ENCODE data around the gene MRTFA.

Gene MRTFA

DNA sequence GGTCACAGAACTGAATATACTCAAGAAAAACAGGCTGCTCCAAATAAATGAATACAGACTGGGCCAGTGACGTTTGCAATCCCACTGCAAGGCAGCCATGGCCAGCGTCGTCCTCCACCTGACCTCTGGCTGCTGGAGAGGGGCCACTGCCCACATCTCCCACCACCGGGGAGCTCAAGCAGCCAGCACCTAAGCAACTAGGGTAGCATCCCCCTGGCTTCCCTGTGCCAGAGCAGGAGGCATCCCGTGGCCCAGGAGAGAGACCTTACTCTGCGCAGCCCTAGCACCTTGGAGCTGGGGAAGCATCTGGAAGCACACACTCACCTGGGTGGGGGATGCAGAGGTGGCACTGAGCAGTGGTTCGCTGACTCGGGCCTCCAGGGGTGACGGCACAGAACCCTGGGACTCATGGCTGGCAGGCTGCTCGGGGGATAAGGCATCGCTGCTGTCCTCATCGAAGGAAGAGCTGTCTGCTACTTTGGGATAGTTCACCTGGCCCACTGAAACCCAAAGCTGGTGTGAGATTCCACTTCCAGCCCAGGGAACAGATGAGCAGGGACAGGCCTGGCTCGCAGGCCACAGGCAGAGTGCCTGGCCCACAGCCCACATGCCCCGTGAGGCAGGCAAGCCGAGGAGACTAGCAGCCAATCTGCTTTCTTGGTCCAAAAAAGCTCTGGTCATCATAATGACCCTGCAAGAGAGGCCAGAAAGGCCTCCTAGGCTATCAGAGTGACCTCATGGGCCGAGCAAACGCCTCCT lies 212.5 kb downstream of the MRTFA start:
- H3K27ac ChIP-seq (ENCODE audit: low read length) = no peak overlapping the region
- H3K36me3 ChIP-seq (ENCODE audit: control insufficient read depth, low read depth, low read length) = peaks cover 20% of the 10 kb centered on the region
- H3K4me1 ChIP-seq (ENCODE audit: control insufficient read depth, low read depth, low read length) = no peaks in the 10 kb centered on the region
- H3K9me3 ChIP-seq (ENCODE audit: control insufficient read depth, low read depth, low read length) = no peaks in the 10 kb centered on the region
- H3K27me3 ChIP-seq (ENCODE audit: control insufficient read depth, insufficient read depth, low read length) = no peaks in the 10 kb centered on the region
- H3K9ac ChIP-seq (ENCODE audit: low read length) = no peak overlapping the region
- no peak overlapping the region for H3K4me3 ChIP-seq (ENCODE audit: low read length)

DNA sequence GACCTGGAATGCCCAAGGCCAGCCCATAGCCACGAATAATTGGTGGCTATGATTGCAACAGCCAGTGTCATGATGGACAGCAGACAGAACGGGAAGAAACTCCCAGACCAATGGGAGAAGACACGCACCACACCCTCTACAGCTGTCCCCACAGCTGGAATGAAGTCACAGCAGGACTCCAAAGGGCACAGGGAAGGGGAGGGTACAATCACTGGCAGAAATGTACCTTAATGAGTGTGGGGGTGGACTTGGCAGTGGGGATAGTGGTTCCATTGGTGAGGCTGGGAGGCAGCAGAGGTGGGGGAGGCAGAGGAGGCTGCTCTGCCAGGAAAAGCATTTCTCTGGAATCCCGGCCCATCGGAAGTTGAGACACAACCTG lies 213.2 kb downstream of the MRTFA start:
- Histone ChIP-seq H3K4me3 (ENCODE audit: low read length) (no peak overlapping the region), H3K4me1 (ENCODE audit: control insufficient read depth, low read depth, low read length) (no peaks in the 10 kb centered on the region), H3K9ac (ENCODE audit: low read length) (no peak overlapping the region), H3K27me3 (ENCODE audit: control insufficient read depth, insufficient read depth, low read length) (no peaks in the 10 kb centered on the region), H3K9me3 (ENCODE audit: control insufficient read depth, low read depth, low read length) (no peaks in the 10 kb centered on the region), H3K27ac (ENCODE audit: low read length) (no peak overlapping the region), H3K36me3 (ENCODE audit: control insufficient read depth, low read depth, low read length) (peaks cover 18% of the 10 kb centered on the region)

DNA sequence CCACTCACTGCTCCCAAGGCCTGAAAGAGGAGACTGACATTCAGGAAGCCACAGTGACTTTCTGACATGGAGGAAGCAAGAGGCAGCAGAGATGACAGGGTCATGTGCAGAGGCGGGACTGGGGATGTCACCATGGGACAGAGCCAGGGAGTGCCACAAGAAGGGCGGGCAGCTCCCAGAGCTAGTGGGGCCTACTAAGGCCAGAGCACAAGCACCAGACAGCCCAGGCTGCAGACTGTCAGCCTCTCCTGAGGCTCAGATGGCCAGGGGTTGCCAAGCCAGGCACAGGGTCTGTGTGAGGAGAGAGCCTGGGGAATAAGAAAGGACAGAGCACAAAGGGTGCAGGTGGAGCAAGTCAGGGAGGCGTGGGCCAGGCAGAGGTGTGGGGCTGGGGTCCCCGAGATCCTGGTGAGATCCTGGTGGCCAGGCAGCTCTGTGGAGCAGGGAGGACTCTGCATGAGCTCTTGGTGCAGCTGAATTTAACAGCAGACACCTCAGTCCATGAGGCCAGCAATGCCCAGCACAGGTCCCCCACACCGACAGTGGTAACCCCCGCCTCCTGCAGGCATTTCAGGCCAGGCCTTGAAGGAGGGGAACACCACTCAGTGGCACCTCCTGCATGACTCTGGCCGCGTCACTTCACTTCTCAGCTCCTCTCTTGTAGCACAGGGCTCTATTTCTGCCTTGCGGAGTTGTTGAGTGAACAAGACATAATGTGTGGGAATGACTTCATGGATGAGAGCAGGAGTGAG lies 213.8 kb downstream of the MRTFA start:
- peaks cover 18% of the 10 kb centered on the region for H3K36me3 ChIP-seq (ENCODE audit: control insufficient read depth, low read depth, low read length)

DNA sequence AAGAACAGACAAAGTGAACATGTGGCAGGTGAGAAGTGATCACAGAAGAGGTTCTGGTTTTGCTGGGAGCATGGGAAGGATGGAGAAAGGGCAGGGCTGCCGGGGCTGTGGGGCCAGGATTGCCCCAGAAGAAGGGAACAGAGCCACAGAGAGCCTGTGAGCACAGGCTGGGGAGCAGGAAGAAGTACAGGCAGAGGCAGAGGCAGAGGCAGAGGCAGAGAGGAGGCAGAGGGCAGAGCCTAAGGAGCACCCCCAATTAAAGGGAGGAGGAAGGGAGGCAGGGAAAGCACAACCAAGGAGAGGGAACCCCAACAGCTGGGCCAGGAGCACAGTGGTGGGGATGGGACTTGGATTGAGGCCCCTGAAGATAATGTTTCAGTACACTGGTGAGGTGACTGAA lies 214.6 kb downstream of the MRTFA start:
- H3K36me3 ChIP-seq (ENCODE audit: control insufficient read depth, low read depth, low read length) = peaks cover 18% of the 10 kb centered on the region
- H3K27me3 ChIP-seq (ENCODE audit: control insufficient read depth, insufficient read depth, low read length) = no peaks in the 10 kb centered on the region
- no peak overlapping the region for H3K9ac ChIP-seq (ENCODE audit: low read length)
- no peak overlapping the region for H3K4me3 ChIP-seq (ENCODE audit: low read length)
- no peaks in the 10 kb centered on the region for H3K4me1 ChIP-seq (ENCODE audit: control insufficient read depth, low read depth, low read length)
- no peaks in the 10 kb centered on the region for H3K9me3 ChIP-seq (ENCODE audit: control insufficient read depth, low read depth, low read length)
- no peak overlapping the region for H3K27ac ChIP-seq (ENCODE audit: low read length)

More for the DNA sequence above, 213.8 kb downstream of the MRTFA start:
- Histone ChIP-seq H3K9me3 (ENCODE audit: control insufficient read depth, low read depth, low read length) (no peaks in the 10 kb centered on the region), H3K9ac (ENCODE audit: low read length) (no peak overlapping the region), H3K27me3 (ENCODE audit: control insufficient read depth, insufficient read depth, low read length) (no peaks in the 10 kb centered on the region), H3K27ac (ENCODE audit: low read length) (no peak overlapping the region), H3K4me3 (ENCODE audit: low read length) (no peak overlapping the region), H3K4me1 (ENCODE audit: control insufficient read depth, low read depth, low read length) (no peaks in the 10 kb centered on the region)

DNA sequence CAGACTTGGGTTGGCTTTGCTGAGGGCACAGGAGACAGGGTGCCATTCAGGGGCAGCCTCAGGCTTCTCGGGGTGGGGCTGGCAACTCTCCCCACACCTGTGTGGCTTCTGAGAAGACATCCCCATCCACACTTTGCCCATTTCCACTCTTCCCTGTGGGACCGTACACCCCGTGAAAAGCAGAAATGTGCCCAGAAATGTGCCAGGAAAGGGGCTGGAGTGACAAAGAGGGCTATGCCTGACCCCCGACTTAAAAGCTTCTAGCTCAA lies 215.5 kb downstream of the MRTFA start:
- Histone ChIP-seq H3K36me3 (ENCODE audit: control insufficient read depth, low read depth, low read length) (peaks cover 21% of the 10 kb centered on the region), H3K9me3 (ENCODE audit: control insufficient read depth, low read depth, low read length) (no peaks in the 10 kb centered on the region), H3K27ac (ENCODE audit: low read length) (no peak overlapping the region), H3K9ac (ENCODE audit: low read length) (no peak overlapping the region), H3K4me3 (ENCODE audit: low read length) (no peak overlapping the region), H3K4me1 (ENCODE audit: control insufficient read depth, low read depth, low read length) (no peaks in the 10 kb centered on the region), H3K27me3 (ENCODE audit: control insufficient read depth, insufficient read depth, low read length) (no peaks in the 10 kb centered on the region)

DNA sequence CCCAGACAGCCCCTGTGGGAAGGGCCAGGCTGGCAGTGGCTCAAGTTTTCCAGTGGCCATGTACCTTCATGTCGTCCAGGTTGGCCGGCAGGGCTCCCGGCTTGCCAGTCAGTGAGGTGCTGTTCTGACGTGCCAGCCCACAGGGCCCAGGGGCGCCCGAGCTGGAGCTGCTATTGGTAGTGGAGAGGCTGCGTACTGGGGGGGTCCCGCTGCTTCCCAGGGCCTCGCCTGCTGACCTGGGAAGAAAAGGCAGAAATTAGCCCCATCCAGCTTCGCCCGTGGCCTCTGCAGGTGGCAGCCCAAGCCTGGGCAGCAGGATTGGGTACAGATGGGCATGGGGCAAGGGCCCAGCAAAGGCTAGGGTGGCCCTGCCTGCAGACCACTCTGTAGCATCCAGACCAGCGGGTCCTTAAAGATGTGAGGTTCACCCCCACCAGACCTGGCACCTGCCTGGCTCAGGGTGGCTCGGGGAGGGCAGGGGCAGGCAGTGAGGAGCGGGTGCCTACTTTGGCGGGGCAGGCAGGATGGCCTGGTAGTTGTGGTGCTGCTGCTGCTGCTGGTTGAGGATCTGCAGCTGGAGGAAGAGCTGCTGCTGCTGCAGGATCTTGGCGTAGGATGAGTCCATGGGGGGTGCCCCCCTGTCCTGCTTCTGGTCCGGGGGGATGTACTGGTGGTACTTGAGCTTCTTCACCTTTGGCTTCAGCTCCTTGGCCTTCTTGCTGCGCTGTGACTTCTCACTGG lies 216.0 kb downstream of the MRTFA start:
- Histone ChIP-seq H3K27ac (ENCODE audit: low read length) (no peak overlapping the region), H3K27me3 (ENCODE audit: control insufficient read depth, insufficient read depth, low read length) (no peaks in the 10 kb centered on the region), H3K9ac (ENCODE audit: low read length) (no peak overlapping the region), H3K4me1 (ENCODE audit: control insufficient read depth, low read depth, low read length) (no peaks in the 10 kb centered on the region), H3K9me3 (ENCODE audit: control insufficient read depth, low read depth, low read length) (no peaks in the 10 kb centered on the region), H3K36me3 (ENCODE audit: control insufficient read depth, low read depth, low read length) (peaks cover 21% of the 10 kb centered on the region), H3K4me3 (ENCODE audit: low read length) (no peak overlapping the region)

DNA sequence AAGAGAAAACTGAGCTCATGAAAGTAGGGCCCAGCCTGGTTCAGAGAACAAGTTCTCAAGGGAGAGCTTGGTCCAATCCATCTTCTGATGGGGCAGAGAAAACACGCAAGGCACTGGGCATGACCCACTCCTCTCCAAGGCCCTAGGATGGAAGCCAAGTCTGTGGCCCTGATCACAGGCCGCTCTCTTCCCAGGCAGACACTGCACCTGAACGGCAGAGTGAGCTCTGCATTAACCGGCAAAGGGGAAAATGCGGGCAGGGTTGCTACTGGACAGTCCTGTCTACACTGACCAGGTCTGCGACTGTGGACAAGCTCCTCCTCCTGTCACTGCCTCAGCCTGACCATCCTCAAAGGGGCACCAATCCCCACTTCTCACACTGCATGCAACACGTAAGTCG lies 216.8 kb downstream of the MRTFA start:
- Histone ChIP-seq H3K27ac (ENCODE audit: low read length) (no peak overlapping the region), H3K36me3 (ENCODE audit: control insufficient read depth, low read depth, low read length) (peaks cover 21% of the 10 kb centered on the region), H3K4me1 (ENCODE audit: control insufficient read depth, low read depth, low read length) (no peaks in the 10 kb centered on the region)

DNA sequence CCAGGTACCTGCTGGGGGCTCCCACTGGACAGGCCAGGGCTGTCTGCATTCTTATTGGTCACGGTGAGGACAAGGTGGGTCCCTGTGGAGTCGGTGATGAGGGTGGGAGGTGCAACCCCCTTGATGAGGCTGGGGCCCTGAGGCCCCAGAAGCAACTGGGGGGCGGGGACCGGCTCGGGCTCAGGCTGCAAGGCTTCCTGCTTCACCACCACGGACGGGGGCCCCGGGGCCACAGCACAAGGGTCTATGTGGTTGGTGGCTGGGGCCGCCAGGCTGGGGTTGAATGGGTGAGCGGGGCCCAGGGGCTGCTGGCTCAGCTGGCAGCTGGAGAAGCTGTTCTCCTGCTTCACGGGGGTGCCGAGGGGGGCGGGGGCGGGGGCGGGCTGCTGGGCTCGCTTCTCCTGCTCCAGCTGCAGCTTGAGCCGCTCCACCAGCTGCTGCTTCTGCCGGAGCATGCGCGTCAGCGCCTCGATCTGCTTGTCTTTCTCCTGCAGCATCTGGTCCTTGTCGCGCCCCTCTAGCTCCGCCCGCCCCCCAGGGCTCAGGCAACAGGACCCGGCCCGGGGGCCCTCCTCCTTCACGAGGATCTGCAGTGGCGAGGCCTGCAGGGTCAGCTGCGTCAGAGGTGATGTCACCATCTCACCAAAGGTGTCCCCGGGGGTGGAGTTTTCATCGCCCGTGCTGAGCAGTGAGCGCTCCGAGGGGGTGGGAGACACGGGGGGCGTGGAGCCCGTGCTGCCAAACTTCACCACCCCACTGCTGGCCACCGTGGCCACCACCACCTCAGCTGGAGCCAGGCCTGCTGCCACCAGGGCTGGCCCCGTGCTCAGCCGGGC lies 217.9 kb downstream of the MRTFA start:
- H3K36me3 ChIP-seq (ENCODE audit: control insufficient read depth, low read depth, low read length) = peaks cover 19% of the 10 kb centered on the region
- H3K9me3 ChIP-seq (ENCODE audit: control insufficient read depth, low read depth, low read length) = no peaks in the 10 kb centered on the region
- no peaks in the 10 kb centered on the region for H3K4me1 ChIP-seq (ENCODE audit: control insufficient read depth, low read depth, low read length)
- no peak overlapping the region for H3K4me3 ChIP-seq (ENCODE audit: low read length)
- no peak overlapping the region for H3K9ac ChIP-seq (ENCODE audit: low read length)
- H3K27me3 ChIP-seq (ENCODE audit: control insufficient read depth, insufficient read depth, low read length) = no peaks in the 10 kb centered on the region
- no peak overlapping the region for H3K27ac ChIP-seq (ENCODE audit: low read length)

More for the DNA sequence above, 216.8 kb downstream of the MRTFA start:
- no peak overlapping the region for H3K4me3 ChIP-seq (ENCODE audit: low read length)
- no peaks in the 10 kb centered on the region for H3K9me3 ChIP-seq (ENCODE audit: control insufficient read depth, low read depth, low read length)
- H3K27me3 ChIP-seq (ENCODE audit: control insufficient read depth, insufficient read depth, low read length) = no peaks in the 10 kb centered on the region
- H3K9ac ChIP-seq (ENCODE audit: low read length) = no peak overlapping the region

DNA sequence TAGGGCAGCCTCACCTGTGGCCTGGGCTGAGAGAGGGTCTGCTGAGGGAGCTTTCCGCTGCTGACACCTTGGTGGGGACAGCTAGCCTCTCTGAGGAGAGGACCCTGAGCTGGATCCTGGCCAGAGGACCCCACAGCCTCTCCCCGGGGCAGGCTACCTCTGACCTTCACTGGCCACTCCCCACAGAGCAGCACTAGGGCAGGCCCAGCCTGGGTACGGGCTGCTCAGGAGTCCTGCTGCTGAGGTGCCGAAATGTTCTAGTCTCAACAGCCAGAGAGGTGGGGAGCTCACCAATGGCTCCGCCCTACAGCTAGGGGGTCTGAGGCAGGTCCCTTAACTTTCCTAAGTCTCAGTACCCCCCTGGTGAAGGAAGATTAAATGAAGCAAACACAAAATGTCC lies 218.6 kb downstream of the MRTFA start:
- no peak overlapping the region for H3K27ac ChIP-seq (ENCODE audit: low read length)
- no peaks in the 10 kb centered on the region for H3K27me3 ChIP-seq (ENCODE audit: control insufficient read depth, insufficient read depth, low read length)
- no peaks in the 10 kb centered on the region for H3K9me3 ChIP-seq (ENCODE audit: control insufficient read depth, low read depth, low read length)
- no peak overlapping the region for H3K9ac ChIP-seq (ENCODE audit: low read length)
- H3K36me3 ChIP-seq (ENCODE audit: control insufficient read depth, low read depth, low read length) = peaks cover 19% of the 10 kb centered on the region
- no peak overlapping the region for H3K4me3 ChIP-seq (ENCODE audit: low read length)
- no peaks in the 10 kb centered on the region for H3K4me1 ChIP-seq (ENCODE audit: control insufficient read depth, low read depth, low read length)

DNA sequence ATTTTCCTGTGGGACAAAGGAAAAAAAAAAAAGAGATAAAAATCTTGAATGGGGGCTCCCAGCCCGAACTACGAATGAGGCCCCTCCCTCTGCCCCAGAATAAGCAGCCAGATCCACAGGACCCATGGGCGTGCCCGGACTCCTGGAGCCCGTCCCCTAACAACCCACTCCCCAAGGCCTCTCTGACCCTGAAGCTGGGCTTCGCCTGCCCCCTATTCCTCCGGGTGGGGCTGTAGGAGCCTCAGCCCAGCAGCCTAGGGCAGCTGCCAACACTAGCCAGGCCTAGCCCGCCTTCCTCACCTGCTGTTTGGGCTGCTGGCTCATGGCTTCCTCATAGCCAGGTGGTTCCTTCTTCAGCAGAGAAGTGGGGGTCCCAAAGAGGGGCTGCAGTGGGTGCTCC lies 219.5 kb downstream of the MRTFA start:
- Histone ChIP-seq H3K27ac (ENCODE audit: low read length) (no peak overlapping the region), H3K4me3 (ENCODE audit: low read length) (no peak overlapping the region), H3K9ac (ENCODE audit: low read length) (no peak overlapping the region), H3K27me3 (ENCODE audit: control insufficient read depth, insufficient read depth, low read length) (no peaks in the 10 kb centered on the region), H3K9me3 (ENCODE audit: control insufficient read depth, low read depth, low read length) (no peaks in the 10 kb centered on the region), H3K4me1 (ENCODE audit: control insufficient read depth, low read depth, low read length) (no peaks in the 10 kb centered on the region), H3K36me3 (ENCODE audit: control insufficient read depth, low read depth, low read length) (peaks cover 19% of the 10 kb centered on the region)

DNA sequence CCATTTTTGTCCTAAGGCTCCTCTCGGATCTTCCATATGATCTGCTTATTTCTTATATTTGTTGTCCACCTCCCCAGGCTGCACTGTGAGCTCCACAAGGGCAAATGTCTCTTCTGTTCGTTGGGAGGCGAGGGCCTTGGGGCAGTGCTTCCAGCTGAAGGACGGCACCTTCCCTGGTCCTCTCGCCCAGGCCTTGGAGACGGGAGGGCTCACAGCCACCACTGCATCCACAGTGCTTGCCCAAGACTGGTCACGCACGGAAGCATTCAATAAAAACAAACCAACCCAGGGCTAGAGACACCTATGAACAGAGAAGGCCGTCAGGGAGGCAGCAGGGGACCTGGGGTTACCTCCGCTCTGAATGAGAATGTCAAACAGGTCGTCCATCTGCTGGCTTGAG lies 219.9 kb downstream of the MRTFA start:
- Histone ChIP-seq H3K27ac (ENCODE audit: low read length) (no peak overlapping the region), H3K9ac (ENCODE audit: low read length) (no peak overlapping the region), H3K4me1 (ENCODE audit: control insufficient read depth, low read depth, low read length) (no peaks in the 10 kb centered on the region)

More for the DNA sequence above, 219.9 kb downstream of the MRTFA start:
- Histone ChIP-seq H3K27me3 (ENCODE audit: control insufficient read depth, insufficient read depth, low read length) (no peaks in the 10 kb centered on the region), H3K9me3 (ENCODE audit: control insufficient read depth, low read depth, low read length) (no peaks in the 10 kb centered on the region), H3K4me3 (ENCODE audit: low read length) (no peak overlapping the region), H3K36me3 (ENCODE audit: control insufficient read depth, low read depth, low read length) (peaks cover 22% of the 10 kb centered on the region)
